ENCODE results near the gene UBE2F. TPM values are rescaled to one million over a fixed set of nuclear protein-coding genes. Genes with fewer than 3 reads are reported as not detected.
A peak's percentile ranks its signal among the peaks of the same experiment; 100 is the strongest.

The UBE2F gene
- total and polyA plus RNA-seq, 10 donors = 32.1 to 73.9 (median 47.5) TPM

DNA sequence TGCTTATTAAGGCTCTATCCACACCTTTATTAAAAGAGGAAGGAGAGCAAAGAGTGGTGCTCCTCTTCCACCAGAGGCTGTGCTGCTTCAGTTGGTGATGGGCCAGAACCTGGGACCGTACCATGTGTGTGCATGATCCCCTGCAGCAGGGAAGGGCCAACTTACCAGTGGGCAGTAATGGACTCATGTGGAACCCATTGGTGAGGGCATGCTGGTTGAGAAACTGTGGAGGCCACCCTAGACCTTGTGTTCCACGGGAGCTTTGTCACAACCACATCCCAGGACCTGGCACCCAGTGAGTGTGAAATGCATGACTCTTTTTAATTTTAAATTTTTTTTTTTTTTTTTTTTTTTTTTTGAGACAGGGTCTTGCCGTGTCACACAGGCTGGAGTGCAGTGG lies 5.4 kb downstream of the UBE2F start:
- Histone ChIP-seq H3K9me3 (no peaks in the 10 kb centered on the region), H3K27ac (no peak overlapping the region), H3K27me3 (replicated peaks in 1 of 7) (no peaks in the 10 kb centered on the region), H3K36me3 (peaks cover 0 to 44% (median 16%) of the 10 kb centered on the region in 6 donors), H3K4me3 (no peak overlapping the region), H3K4me1 (peaks cover 22 to 72% (median 38%) of the 10 kb centered on the region in 6 donors)
- 86 to 96% (median 94%) methylated on average over 3 of the region's 3 CpGs for WGBS, 5 donors
- TF ChIP-seq, protein P1, sequence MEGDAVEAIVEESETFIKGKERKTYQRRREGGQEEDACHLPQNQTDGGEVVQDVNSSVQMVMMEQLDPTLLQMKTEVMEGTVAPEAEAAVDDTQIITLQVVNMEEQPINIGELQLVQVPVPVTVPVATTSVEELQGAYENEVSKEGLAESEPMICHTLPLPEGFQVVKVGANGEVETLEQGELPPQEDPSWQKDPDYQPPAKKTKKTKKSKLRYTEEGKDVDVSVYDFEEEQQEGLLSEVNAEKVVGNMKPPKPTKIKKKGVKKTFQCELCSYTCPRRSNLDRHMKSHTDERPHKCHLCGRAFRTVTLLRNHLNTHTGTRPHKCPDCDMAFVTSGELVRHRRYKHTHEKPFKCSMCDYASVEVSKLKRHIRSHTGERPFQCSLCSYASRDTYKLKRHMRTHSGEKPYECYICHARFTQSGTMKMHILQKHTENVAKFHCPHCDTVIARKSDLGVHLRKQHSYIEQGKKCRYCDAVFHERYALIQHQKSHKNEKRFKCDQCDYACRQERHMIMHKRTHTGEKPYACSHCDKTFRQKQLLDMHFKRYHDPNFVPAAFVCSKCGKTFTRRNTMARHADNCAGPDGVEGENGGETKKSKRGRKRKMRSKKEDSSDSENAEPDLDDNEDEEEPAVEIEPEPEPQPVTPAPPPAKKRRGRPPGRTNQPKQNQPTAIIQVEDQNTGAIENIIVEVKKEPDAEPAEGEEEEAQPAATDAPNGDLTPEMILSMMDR (IDR thresholded peaks at IDR 0.05 in 8 of 11, conservative IDR thresholded peaks at IDR 0.05 in 3 of 11) = no peak
- TF ChIP-seq POLR2A (IDR thresholded peaks at IDR 0.05) (no peak), POLR2AphosphoS5 (IDR thresholded peaks at IDR 0.05) (no peak)
- DNase-seq = no peak
- intact Hi-C loops (cut with DNase I; ENCODE audit: low total_unique reads) = no loop called here

DNA sequence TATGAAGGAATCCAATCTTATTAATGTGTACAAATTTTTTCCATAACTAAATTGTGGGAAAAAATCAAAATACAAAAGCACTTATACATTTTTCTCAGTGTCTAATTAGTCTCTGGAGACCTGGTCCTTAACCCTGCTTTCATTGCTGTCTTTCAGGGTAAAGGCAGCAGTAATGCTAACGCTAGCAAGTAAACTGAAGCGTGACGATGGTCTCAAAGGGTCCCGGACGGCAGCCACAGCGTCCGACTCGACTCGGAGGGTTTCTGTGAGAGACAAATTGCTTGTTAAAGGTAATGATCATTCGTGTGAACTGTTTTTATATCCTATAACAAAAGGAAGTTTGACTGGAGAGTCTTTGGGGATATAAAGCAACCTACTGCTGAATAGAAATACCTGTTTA lies 6.1 kb downstream of the UBE2F start:
- Histone ChIP-seq H3K4me1 (peaks cover 18 to 72% (median 37%) of the 10 kb centered on the region in 6 donors), H3K36me3 (peaks cover 0 to 51% (median 16%) of the 10 kb centered on the region in 6 donors)

DNA sequence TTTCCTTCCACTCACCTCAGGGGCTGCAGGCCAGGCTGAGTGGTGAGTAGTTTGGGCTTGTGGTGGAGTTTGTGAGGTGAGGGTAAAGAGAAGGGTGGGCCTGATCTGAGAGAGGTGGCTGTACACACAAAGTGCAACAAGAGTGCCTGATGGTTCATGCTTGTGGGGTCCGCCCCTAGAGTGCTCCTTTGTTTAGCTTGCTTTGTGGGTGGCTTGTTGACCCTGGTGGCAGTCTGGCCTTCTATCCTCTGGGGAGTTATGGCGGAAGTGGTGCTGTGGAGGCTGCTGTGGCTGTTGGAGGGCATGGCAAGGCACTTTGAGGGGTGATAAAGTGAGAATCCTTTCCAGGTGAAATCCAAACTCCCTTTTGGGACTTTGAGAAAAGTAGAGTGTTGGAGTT lies 10.6 kb downstream of the UBE2F start:
- Histone ChIP-seq H3K4me3 (no peak overlapping the region), H3K27ac (no peak overlapping the region), H3K27me3 (replicated peaks in 1 of 7) (no peaks in the 10 kb centered on the region), H3K4me1 (peaks cover 11 to 72% (median 40%) of the 10 kb centered on the region in 6 donors), H3K9me3 (no peaks in the 10 kb centered on the region), H3K36me3 (peaks cover 0 to 70% (median 16%) of the 10 kb centered on the region in 6 donors)
- intact Hi-C loops (cut with DNase I; ENCODE audit: low total_unique reads) = no loop called here
- no peak for DNase-seq
- WGBS, 5 donors = 62 to 89% (median 80%) methylated on average over 2 of the region's 2 CpGs
- no peak for TF ChIP-seq POLR2AphosphoS5 (IDR thresholded peaks at IDR 0.05)
- TF ChIP-seq, protein P1 (IDR thresholded peaks at IDR 0.05 in 8 of 11, conservative IDR thresholded peaks at IDR 0.05 in 3 of 11) = no peak
- TF ChIP-seq POLR2A (IDR thresholded peaks at IDR 0.05) = no peak

More for the DNA sequence above, 6.1 kb downstream of the UBE2F start:
- Histone ChIP-seq H3K27me3 (replicated peaks in 1 of 7) (no peaks in the 10 kb centered on the region), H3K4me3 (no peak overlapping the region), H3K27ac (no peak overlapping the region), H3K9me3 (no peaks in the 10 kb centered on the region)
- WGBS, 5 donors = 90 to 96% (median 93%) methylated on average over 10 of the region's 10 CpGs
- intact Hi-C loops (cut with DNase I; ENCODE audit: low total_unique reads) = no loop called here
- no peak for DNase-seq
- TF ChIP-seq, protein P1 (IDR thresholded peaks at IDR 0.05 in 8 of 11, conservative IDR thresholded peaks at IDR 0.05 in 3 of 11) = no peak
- TF ChIP-seq POLR2A (IDR thresholded peaks at IDR 0.05) = no peak
- TF ChIP-seq POLR2AphosphoS5 (IDR thresholded peaks at IDR 0.05) = no peak

DNA sequence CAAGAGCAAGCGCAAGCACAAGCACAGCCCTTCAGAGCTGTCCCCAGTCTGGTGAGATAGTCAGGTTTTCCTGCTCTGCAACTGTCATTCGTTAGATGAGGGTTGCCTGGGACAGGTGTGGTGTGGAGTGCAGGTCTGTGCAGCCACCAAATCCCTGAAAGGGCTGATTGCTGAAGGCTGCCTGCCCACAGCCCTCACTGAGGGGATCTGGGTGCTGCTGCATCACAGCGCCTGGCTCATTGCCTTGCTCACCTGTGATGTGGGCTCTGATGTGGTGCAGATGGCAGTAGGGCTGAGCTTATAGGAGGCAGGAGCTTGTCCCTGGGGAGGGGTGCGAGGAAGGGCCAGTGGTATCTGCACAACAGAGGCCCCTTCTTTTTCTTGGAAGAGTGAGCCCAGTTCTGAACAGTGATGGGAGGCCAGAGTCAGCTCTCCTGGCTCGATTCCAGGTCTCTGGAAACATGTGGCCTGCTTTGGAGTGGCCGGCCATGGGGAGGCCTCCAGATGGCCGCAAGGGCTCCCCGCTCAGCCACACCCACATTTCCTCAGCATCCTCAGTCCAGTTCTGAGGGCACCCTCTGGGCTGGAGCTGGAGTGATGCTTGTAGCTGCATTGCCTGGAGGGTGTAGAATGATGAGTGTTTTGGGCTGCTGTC lies 11.4 kb downstream of the UBE2F start:
- intact Hi-C loops (cut with DNase I; ENCODE audit: low total_unique reads) = no loop called here
- Histone ChIP-seq H3K4me3 (no peak overlapping the region), H3K27ac (no peak overlapping the region), H3K27me3 (replicated peaks in 1 of 7) (no peaks in the 10 kb centered on the region), H3K4me1 (peaks cover 11 to 71% (median 40%) of the 10 kb centered on the region in 6 donors), H3K9me3 (no peaks in the 10 kb centered on the region), H3K36me3 (peaks cover 0 to 71% (median 15%) of the 10 kb centered on the region in 6 donors)
- TF ChIP-seq POLR2A (IDR thresholded peaks at IDR 0.05) (no peak), POLR2AphosphoS5 (IDR thresholded peaks at IDR 0.05) (peak in 1 of 3 donors; percentile 10)
- 79 to 85% (median 84%) methylated on average over 6 to 8 of the region's 8 CpGs for WGBS, 5 donors
- DNase-seq = no peak
